ENCODE data around the gene ADAMTSL1.

Gene ADAMTSL1

GRCh38 chr9:18585996-18586395, 112.0 kb downstream of the ADAMTSL1 start:
- no peak for TF ChIP-seq CTCF (conservative IDR thresholded peaks at IDR 0.05; ENCODE audit: low read depth)
- CTCF ChIA-PET: interaction anchor here (0.6 to 0.7 kb wide), 2 partner anchors 250 to 392 kb away, joined by 3 read pairs; no protein-coding TSS in a partner anchor
- POLR2A ChIA-PET (ENCODE audit: low non-redundant PET): no interaction called here
- no peak for DNase-seq (ENCODE audit: low spot score)
- no peak overlapping the region for H3K27ac ChIP-seq

GRCh38 chr9:18588002-18588401, 114.0 kb downstream of the ADAMTSL1 start:
- TF ChIP-seq CTCF (conservative IDR thresholded peaks at IDR 0.05; ENCODE audit: low read depth): no peak
- CTCF ChIA-PET: no interaction called here
- H3K27ac ChIP-seq: no peak overlapping the region
- POLR2A ChIA-PET (ENCODE audit: low non-redundant PET): no interaction called here
- DNase-seq (ENCODE audit: low spot score): no peak

GRCh38 chr9:18591261-18591660, 117.3 kb downstream of the ADAMTSL1 start:
- DNase-seq (ENCODE audit: low spot score): no peak
- ChIA-PET POLR2A (ENCODE audit: low non-redundant PET) (no interaction called here), CTCF (no interaction called here)
- H3K27ac ChIP-seq: no peak overlapping the region
- TF ChIP-seq CTCF (conservative IDR thresholded peaks at IDR 0.05; ENCODE audit: low read depth): no peak

GRCh38 chr9:18594837-18595236, 120.9 kb downstream of the ADAMTSL1 start:
- POLR2A ChIA-PET (ENCODE audit: low non-redundant PET): no interaction called here
- H3K27ac ChIP-seq: no peak overlapping the region
- CTCF ChIA-PET: interaction anchor here (0.5 kb wide), 1 partner anchor 18 kb away, joined by 6 read pairs; no protein-coding TSS in a partner anchor
- DNase-seq (ENCODE audit: low spot score): no peak
- TF ChIP-seq CTCF (conservative IDR thresholded peaks at IDR 0.05; ENCODE audit: low read depth): no peak

GRCh38 chr9:18595597-18595996, 121.6 kb downstream of the ADAMTSL1 start:
- POLR2A ChIA-PET (ENCODE audit: low non-redundant PET): no interaction called here
- H3K27ac ChIP-seq: no peak overlapping the region
- TF ChIP-seq CTCF (conservative IDR thresholded peaks at IDR 0.05; ENCODE audit: low read depth): no peak
- CTCF ChIA-PET: no interaction called here
- DNase-seq (ENCODE audit: low spot score): no peak

- H3K27ac ChIP-seq: no peak overlapping the region
- POLR2A ChIA-PET (ENCODE audit: low non-redundant PET): no interaction called here
- CTCF ChIA-PET: interaction anchor here (0.7 kb wide), 1 partner anchor 328 kb away, joined by 3 read pairs; no protein-coding TSS in a partner anchor
- TF ChIP-seq CTCF (conservative IDR thresholded peaks at IDR 0.05; ENCODE audit: low read depth): no peak
- DNase-seq (ENCODE audit: low spot score): peak; percentile 5
These were observed 123.0 kb downstream of the ADAMTSL1 start for GRCh38 chr9:18596920-18597319.

GRCh38 chr9:18598969-18599368, 125.0 kb downstream of the ADAMTSL1 start:
- CTCF ChIA-PET: no interaction called here
- no peak for TF ChIP-seq CTCF (conservative IDR thresholded peaks at IDR 0.05; ENCODE audit: low read depth)
- no peak overlapping the region for H3K27ac ChIP-seq
- POLR2A ChIA-PET (ENCODE audit: low non-redundant PET): no interaction called here
- DNase-seq (ENCODE audit: low spot score): no peak

Data from RWPE1 (cell line).